Peyer's patch (tissue), 4 donors: Measurements from ENCODE around the gene ATRN.

Experiments used
- POLR2A ChIP-seq, 2 donors: fragments of 450-650 bp; IDR thresholded peaks; one replicate each; pipeline ENCODE4 v1.5.1; 2017; ENCODE audit warnings: antibody characterized with exemption in 2 of 2, mild to moderate bottlenecking in 2 of 2, moderate library complexity in 2 of 2
- TF ChIP-seq, protein P1 (sequence below), 6 experiments: fragments of 450-650 bp in 4 of 6; fragments of 200-600 bp in 2 of 6; sonication (generic) in 1 of 6; IDR thresholded peaks; one replicate each; pipeline ENCODE4 v1.5.1; 2017 to 2019; ENCODE audit warnings: antibody characterized with exemption in 6 of 6, mild to moderate bottlenecking in 3 of 6, moderate library complexity in 1 of 6

DNA sequence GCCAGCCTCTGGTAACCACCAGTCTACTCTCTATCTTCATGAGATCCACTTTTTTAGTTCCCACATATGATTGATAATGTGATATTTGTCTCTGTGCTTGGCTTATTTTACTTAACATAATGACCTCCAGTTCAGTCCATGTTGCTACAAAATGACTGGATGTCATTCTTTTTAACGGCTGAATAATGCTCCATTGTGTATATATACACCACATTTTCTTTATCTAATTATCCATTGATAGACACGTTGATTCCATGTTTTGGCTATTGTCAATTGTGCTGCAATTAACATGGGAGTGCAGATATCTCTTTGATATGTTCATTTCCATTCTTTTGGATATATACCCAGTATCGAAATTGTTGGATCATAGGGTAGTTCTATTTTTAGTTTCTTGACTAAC, 89.3 kb downstream of the ATRN start:
- TF ChIP-seq, protein P1, sequence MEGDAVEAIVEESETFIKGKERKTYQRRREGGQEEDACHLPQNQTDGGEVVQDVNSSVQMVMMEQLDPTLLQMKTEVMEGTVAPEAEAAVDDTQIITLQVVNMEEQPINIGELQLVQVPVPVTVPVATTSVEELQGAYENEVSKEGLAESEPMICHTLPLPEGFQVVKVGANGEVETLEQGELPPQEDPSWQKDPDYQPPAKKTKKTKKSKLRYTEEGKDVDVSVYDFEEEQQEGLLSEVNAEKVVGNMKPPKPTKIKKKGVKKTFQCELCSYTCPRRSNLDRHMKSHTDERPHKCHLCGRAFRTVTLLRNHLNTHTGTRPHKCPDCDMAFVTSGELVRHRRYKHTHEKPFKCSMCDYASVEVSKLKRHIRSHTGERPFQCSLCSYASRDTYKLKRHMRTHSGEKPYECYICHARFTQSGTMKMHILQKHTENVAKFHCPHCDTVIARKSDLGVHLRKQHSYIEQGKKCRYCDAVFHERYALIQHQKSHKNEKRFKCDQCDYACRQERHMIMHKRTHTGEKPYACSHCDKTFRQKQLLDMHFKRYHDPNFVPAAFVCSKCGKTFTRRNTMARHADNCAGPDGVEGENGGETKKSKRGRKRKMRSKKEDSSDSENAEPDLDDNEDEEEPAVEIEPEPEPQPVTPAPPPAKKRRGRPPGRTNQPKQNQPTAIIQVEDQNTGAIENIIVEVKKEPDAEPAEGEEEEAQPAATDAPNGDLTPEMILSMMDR (IDR thresholded peaks at IDR 0.05) = no peak
- no peak for TF ChIP-seq POLR2A (IDR thresholded peaks at IDR 0.05)
